HepG2 (cell line): ENCODE data around the gene ARHGAP26. TPM values are rescaled to one million over a fixed set of nuclear protein-coding genes. Genes with fewer than 3 reads are reported as not detected.
A peak's percentile ranks its signal among the peaks of the same experiment; 100 is the strongest.

ENCODE experiments used
- HMGA1 ChIP-seq: sonication (generic); formaldehyde crosslinking; conservative IDR thresholded peaks from 2 replicates; pipeline ENCODE4 v1.4.0; 2020; ENCODE audit warnings: missing genetic modification reagents
- ISX ChIP-seq: sonication (generic); formaldehyde crosslinking; conservative IDR thresholded peaks from 2 replicates; pipeline ENCODE4 v1.5.0; 2020; ENCODE audit warnings: missing genetic modification reagents
- PITX1 ChIP-seq: sonication (generic); formaldehyde crosslinking; IDR thresholded peaks from 2 replicates; pipeline ENCODE4 v1.5.1; 2020; ENCODE audit warnings: mild to moderate bottlenecking, missing genetic modification reagents
- RAD21 ChIP-seq: fragments of 450-650 bp; formaldehyde crosslinking; IDR thresholded peaks from 2 replicates; pipeline ENCODE4 v1.5.0; 2020; ENCODE audit warnings: mild to moderate bottlenecking
- SP1 ChIP-seq, 2 experiments: fragments of 450-650 bp in 1 of 2; sonication (generic) in 1 of 2; formaldehyde crosslinking in 1 of 2; IDR thresholded peaks; 2 replicates each; pipeline versions ENCODE4 v1.4.0 to v1.6.1; 2016 to 2020; ENCODE audit warnings: missing genetic modification reagents in 1 of 2
- SPEN ChIP-seq: sonication (generic); formaldehyde crosslinking; IDR thresholded peaks from 2 replicates; pipeline ENCODE4 v1.5.1; 2020; ENCODE audit warnings: low read depth, mild to moderate bottlenecking, missing genetic modification reagents
- XRCC5 ChIP-seq: fragments of 200-400 bp; formaldehyde crosslinking; optimal IDR thresholded peaks from 2 replicates; pipeline ENCODE3; 2017; ENCODE audit warnings: mild to moderate bottlenecking, low read length
- ZBTB1 ChIP-seq: sonication (generic); formaldehyde crosslinking; IDR thresholded peaks from 2 replicates; pipeline ENCODE4 v1.4.0; 2020; ENCODE audit warnings: missing genetic modification reagents, borderline replicate concordance
- ZKSCAN8 ChIP-seq: IDR thresholded peaks from 2 replicates; pipeline ENCODE4 v1.6.1; 2016; ENCODE audit warnings: borderline replicate concordance, missing genetic modification reagents, missing compliant biosample characterization
- ZNF121 ChIP-seq: sonication (generic); formaldehyde crosslinking; IDR thresholded peaks from 2 replicates; pipeline ENCODE4 v1.5.0; 2020; ENCODE audit warnings: mild to moderate bottlenecking, missing genetic modification reagents
- ZNF225 ChIP-seq: sonication (generic); formaldehyde crosslinking; IDR thresholded peaks from 2 replicates; pipeline ENCODE4 v1.4.0; 2020; ENCODE audit warnings: mild to moderate bottlenecking, missing genetic modification reagents
- ZNF354B ChIP-seq: sonication (generic); formaldehyde crosslinking; IDR thresholded peaks from 2 replicates; pipeline ENCODE4 v1.8.0; 2022; ENCODE audit warnings: mild to moderate bottlenecking, missing genetic modification reagents
- ZNF382 ChIP-seq: sonication (generic); formaldehyde crosslinking; IDR thresholded peaks from 2 replicates; pipeline ENCODE4 v1.5.0; 2020; ENCODE audit warnings: missing genetic modification reagents, mild to moderate bottlenecking, borderline replicate concordance
- ZNF441 ChIP-seq: sonication (generic); formaldehyde crosslinking; IDR thresholded peaks from 2 replicates; pipeline ENCODE4 v1.7.0; 2021; ENCODE audit warnings: missing genetic modification reagents, borderline replicate concordance
- ZNF644 ChIP-seq: IDR thresholded peaks from 2 replicates; pipeline ENCODE4 v1.6.1; 2016; ENCODE audit warnings: low read depth
- ZNF775 ChIP-seq: sonication (generic); formaldehyde crosslinking; IDR thresholded peaks from 2 replicates; pipeline ENCODE4 v1.4.0; 2020; ENCODE audit warnings: missing genetic modification reagents, mild to moderate bottlenecking, moderate library complexity, borderline replicate concordance
- polyA plus RNA-seq, 8 experiments: library from polyadenylated mRNA; depleted of rRNA in 3 of 8; stranded (reverse) in 7 of 8; unstranded in 1 of 8; fragments of >200 nt; fragmentation: Illumina TruSeq in 4 of 8; extraction: Trizol in 4 of 8; gene quantifications; 2 replicates each; pipeline versions ENCODE4 v1.2.1 to v1.2.3, GENCODE V29; 2011 to 2016; ENCODE audit warnings: low read depth in 4 of 8, missing spikeins in 1 of 8, mixed read lengths in 1 of 8; ENCODE audit not compliant: insufficient read depth in 1 of 8
- total RNA-seq, 5 experiments: library from RNA; depleted of rRNA; stranded (reverse); fragments of >200 nt; fragmentation: Illumina TruSeq; extraction: Trizol; gene quantifications; 2 replicates each; pipeline ENCODE4 v1.2.3, GENCODE V29; 2016; ENCODE audit warnings: low read depth in 1 of 5
- TF ChIP-seq, protein P1 (sequence below): fragments of 450-650 bp; IDR thresholded peaks from 2 replicates; pipeline ENCODE4 v1.6.1; 2017
- TF ChIP-seq, protein P2 (sequence below): fragments of 450-650 bp; IDR thresholded peaks from 2 replicates; pipeline ENCODE4 v1.6.1; 2016
- TF ChIP-seq, protein P3 (sequence below): sonication (generic); formaldehyde crosslinking; IDR thresholded peaks from 2 replicates; pipeline ENCODE4 v1.5.1; 2020; ENCODE audit warnings: mild to moderate bottlenecking, missing genetic modification reagents
- TF ChIP-seq, protein P4 (sequence below): sonication (generic); formaldehyde crosslinking; IDR thresholded peaks from 2 replicates; pipeline ENCODE4; 2020; ENCODE audit warnings: missing genetic modification reagents, mild to moderate bottlenecking, borderline replicate concordance

ARHGAP26 gene
- total and polyA plus RNA-seq, 2 of the 13 experiments (the other 11 are each of a cell fraction or from before 2014, with no cell fraction given): 9.6 to 18.2 TPM

DNA sequence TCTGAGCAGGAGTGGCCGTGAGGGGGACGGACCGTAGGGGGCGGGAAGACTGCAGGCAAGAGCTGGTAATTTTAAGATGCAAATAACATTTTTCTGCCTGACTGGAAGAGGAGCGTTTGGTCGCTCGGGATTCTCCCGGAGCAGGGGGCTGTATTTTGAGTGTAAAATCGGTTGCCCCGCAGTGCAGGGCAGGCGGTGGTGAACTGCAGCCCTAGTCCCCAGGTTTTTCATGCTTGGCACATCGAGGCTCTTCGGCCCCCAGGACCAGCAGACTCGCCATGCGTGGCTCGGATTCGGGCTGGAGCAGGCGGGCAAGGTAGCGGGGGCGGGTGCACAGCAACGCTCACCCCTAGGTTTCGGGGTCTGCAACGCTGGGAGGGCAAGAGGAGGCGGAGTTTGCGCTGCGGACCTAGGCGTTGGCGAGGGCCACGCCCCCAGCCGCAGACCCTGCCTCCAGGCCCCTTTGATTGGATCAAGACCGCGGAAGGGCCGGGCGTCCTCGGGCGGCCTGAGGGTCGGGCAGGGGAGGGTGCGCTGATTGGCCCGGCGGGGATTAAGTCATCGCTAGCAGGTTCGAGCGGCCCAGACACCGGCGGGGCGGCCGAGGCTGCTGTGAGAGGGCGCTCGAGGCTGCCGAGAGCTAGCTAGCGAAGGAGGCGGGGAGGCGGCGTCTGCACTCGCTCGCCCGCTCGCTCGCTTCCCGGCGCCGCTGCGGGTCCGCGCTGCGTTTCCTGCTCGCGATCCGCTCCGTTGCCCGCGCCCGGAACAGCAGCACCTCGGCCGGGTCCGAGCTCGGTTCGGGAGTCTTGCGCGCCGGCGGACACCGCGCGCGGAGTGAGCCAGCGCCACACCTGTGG lies at the start of gene ARHGAP26 (continued):
- no peak for TF ChIP-seq ISX (CRISPR knock-in tag)
- TF ChIP-seq ZNF382 (CRISPR knock-in tag): no peak
- no peak for TF ChIP-seq ZNF644 (CRISPR knock-in tag)
- TF ChIP-seq ZNF225 (CRISPR knock-in tag): no peak
- peak; percentile 79 for TF ChIP-seq RAD21
- 0 out of 2 replicates have a peak, but pooled peaks have one; percentile 33 for TF ChIP-seq ZNF775 (CRISPR knock-in tag)
- peak; percentile 74; the same call in 1 of the 2 replicates for TF ChIP-seq PITX1 (CRISPR knock-in tag)
- TF ChIP-seq, protein P1, sequence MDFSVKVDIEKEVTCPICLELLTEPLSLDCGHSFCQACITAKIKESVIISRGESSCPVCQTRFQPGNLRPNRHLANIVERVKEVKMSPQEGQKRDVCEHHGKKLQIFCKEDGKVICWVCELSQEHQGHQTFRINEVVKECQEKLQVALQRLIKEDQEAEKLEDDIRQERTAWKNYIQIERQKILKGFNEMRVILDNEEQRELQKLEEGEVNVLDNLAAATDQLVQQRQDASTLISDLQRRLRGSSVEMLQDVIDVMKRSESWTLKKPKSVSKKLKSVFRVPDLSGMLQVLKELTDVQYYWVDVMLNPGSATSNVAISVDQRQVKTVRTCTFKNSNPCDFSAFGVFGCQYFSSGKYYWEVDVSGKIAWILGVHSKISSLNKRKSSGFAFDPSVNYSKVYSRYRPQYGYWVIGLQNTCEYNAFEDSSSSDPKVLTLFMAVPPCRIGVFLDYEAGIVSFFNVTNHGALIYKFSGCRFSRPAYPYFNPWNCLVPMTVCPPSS: no peak
- no peak for TF ChIP-seq SP1 (IDR thresholded peaks at IDR 0.05)
- peak; percentile 63; the same call in 1 of the 2 replicates for TF ChIP-seq SP1 (CRISPR knock-in tag; IDR thresholded peaks at IDR 0.05)
- peak; percentile 32; the same call in 1 of the 2 replicates for TF ChIP-seq ZKSCAN8 (CRISPR knock-in tag)
- TF ChIP-seq ZNF441: peak; percentile 61; the same call in 1 of the 2 replicates
- TF ChIP-seq, protein P2, sequence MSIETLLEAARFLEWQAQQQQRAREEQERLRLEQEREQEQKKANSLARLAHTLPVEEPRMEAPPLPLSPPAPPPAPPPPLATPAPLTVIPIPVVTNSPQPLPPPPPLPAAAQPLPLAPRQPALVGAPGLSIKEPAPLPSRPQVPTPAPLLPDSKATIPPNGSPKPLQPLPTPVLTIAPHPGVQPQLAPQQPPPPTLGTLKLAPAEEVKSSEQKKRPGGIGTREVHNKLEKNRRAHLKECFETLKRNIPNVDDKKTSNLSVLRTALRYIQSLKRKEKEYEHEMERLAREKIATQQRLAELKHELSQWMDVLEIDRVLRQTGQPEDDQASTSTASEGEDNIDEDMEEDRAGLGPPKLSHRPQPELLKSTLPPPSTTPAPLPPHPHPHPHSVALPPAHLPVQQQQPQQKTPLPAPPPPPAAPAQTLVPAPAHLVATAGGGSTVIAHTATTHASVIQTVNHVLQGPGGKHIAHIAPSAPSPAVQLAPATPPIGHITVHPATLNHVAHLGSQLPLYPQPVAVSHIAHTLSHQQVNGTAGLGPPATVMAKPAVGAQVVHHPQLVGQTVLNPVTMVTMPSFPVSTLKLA: no peak
- TF ChIP-seq ZBTB1: no peak
- TF ChIP-seq ZNF121: no peak
- no peak for TF ChIP-seq HMGA1 (CRISPR knock-in tag)
- peak; percentile 16 for TF ChIP-seq XRCC5
- TF ChIP-seq ZNF354B (CRISPR knock-in tag): 0 out of 2 replicates have a peak, but pooled peaks have one; percentile 15
- TF ChIP-seq, protein P3, sequence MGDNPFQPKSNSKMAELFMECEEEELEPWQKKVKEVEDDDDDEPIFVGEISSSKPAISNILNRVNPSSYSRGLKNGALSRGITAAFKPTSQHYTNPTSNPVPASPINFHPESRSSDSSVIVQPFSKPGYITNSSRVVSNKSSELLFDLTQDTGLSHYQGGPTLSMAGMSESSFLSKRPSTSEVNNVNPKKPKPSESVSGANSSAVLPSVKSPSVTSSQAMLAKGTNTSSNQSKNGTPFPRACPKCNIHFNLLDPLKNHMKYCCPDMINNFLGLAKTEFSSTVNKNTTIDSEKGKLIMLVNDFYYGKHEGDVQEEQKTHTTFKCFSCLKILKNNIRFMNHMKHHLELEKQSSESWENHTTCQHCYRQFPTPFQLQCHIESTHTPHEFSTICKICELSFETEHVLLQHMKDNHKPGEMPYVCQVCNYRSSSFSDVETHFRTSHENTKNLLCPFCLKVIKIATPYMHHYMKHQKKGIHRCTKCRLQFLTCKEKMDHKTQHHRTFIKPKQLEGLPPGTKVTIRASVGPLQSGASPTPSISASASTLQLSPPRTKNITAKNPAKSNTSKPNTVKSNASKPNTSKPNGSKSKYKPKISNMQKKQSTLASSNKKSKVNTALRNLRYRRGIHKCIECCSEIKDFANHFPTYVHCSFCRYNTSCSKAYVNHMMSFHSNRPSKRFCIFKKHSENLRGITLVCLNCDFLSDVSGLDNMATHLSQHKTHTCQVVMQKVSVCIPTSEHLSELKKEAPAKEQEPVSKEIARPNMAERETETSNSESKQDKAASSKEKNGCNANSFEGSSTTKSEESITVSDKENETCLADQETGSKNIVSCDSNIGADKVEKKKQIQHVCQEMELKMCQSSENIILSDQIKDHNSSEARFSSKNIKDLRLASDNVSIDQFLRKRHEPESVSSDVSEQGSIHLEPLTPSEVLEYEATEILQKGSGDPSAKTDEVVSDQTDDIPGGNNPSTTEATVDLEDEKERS (CRISPR knock-in tag): no peak; the same call in 1 of the 2 replicates
- peak; percentile 59 for TF ChIP-seq SPEN (CRISPR knock-in tag)
- TF ChIP-seq, protein P4, sequence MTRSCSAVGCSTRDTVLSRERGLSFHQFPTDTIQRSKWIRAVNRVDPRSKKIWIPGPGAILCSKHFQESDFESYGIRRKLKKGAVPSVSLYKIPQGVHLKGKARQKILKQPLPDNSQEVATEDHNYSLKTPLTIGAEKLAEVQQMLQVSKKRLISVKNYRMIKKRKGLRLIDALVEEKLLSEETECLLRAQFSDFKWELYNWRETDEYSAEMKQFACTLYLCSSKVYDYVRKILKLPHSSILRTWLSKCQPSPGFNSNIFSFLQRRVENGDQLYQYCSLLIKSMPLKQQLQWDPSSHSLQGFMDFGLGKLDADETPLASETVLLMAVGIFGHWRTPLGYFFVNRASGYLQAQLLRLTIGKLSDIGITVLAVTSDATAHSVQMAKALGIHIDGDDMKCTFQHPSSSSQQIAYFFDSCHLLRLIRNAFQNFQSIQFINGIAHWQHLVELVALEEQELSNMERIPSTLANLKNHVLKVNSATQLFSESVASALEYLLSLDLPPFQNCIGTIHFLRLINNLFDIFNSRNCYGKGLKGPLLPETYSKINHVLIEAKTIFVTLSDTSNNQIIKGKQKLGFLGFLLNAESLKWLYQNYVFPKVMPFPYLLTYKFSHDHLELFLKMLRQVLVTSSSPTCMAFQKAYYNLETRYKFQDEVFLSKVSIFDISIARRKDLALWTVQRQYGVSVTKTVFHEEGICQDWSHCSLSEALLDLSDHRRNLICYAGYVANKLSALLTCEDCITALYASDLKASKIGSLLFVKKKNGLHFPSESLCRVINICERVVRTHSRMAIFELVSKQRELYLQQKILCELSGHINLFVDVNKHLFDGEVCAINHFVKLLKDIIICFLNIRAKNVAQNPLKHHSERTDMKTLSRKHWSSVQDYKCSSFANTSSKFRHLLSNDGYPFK: peak; percentile 21; the same call in 1 of the 2 replicates
